KMS-11 (cell line): ENCODE measurements around the gene RETSAT.
"Not testable (repeated sequence)": the region's sequence is repeated elsewhere in the genome, so short reads cannot be mapped to it uniquely, and the experiment has no call there.

ENCODE experiments used
- H2AFZ ChIP-seq: fragments of 200-600 bp; sonication (generic); 2 replicates; pipeline ENCODE4 v1.6.1; 2016; ENCODE audit warnings: antibody characterized with exemption, mixed run types, low read depth
- H3K27ac ChIP-seq: fragments of 200-600 bp; sonication (generic); 2 replicates; pipeline ENCODE4 v1.6.1; 2016; ENCODE audit warnings: mild to moderate bottlenecking, mixed run types
- H3K27me3 ChIP-seq: fragments of 200-600 bp; sonication (generic); 2 replicates; pipeline ENCODE4 v1.6.1; 2017; ENCODE audit warnings: mild to moderate bottlenecking, low read depth, mixed run types, moderate library complexity; ENCODE audit not compliant: insufficient read depth
- H3K36me3 ChIP-seq: fragments of 200-600 bp; sonication (generic); 2 replicates; pipeline ENCODE4 v1.6.1; 2017; ENCODE audit warnings: mild to moderate bottlenecking, mixed run types; ENCODE audit not compliant: insufficient read depth
- H3K4me1 ChIP-seq: fragments of 200-600 bp; sonication (generic); 2 replicates; pipeline ENCODE4 v1.6.1; 2016; ENCODE audit warnings: mild to moderate bottlenecking, low read depth, mixed run types; ENCODE audit not compliant: poor library complexity, severe bottlenecking
- H3K4me2 ChIP-seq: fragments of 200-600 bp; sonication (generic); 2 replicates; pipeline ENCODE4 v1.7.0; 2016; ENCODE audit warnings: mild to moderate bottlenecking, mixed run types
- H3K4me3 ChIP-seq: fragments of 200-600 bp; sonication (generic); IDR thresholded peaks from 2 replicates; pipeline ENCODE4 v1.6.1; 2017; ENCODE audit warnings: low read depth, low read length, mixed read lengths; ENCODE audit not compliant: insufficient read depth
- H3K79me2 ChIP-seq: fragments of 200-600 bp; sonication (generic); 2 replicates; pipeline ENCODE4 v1.6.1; 2016; ENCODE audit warnings: low read depth, mixed run types; ENCODE audit not compliant: insufficient read depth
- H3K9ac ChIP-seq: fragments of 200-600 bp; sonication (generic); 2 replicates; pipeline ENCODE4 v1.6.1; 2016; ENCODE audit warnings: mild to moderate bottlenecking, mixed run types
- H4K20me1 ChIP-seq: fragments of 200-600 bp; sonication (generic); 2 replicates; pipeline ENCODE4 v1.6.1; 2016; ENCODE audit warnings: mild to moderate bottlenecking, mixed run types; ENCODE audit not compliant: insufficient read depth
- TF ChIP-seq, protein P1 (sequence below): fragments of 200-600 bp; sonication (generic); conservative IDR thresholded peaks from 2 replicates; pipeline ENCODE4 v1.6.1; 2017; ENCODE audit warnings: low read depth, mild to moderate bottlenecking, antibody characterized with exemption, low read length, moderate library complexity, mixed read lengths

The RETSAT gene

DNA sequence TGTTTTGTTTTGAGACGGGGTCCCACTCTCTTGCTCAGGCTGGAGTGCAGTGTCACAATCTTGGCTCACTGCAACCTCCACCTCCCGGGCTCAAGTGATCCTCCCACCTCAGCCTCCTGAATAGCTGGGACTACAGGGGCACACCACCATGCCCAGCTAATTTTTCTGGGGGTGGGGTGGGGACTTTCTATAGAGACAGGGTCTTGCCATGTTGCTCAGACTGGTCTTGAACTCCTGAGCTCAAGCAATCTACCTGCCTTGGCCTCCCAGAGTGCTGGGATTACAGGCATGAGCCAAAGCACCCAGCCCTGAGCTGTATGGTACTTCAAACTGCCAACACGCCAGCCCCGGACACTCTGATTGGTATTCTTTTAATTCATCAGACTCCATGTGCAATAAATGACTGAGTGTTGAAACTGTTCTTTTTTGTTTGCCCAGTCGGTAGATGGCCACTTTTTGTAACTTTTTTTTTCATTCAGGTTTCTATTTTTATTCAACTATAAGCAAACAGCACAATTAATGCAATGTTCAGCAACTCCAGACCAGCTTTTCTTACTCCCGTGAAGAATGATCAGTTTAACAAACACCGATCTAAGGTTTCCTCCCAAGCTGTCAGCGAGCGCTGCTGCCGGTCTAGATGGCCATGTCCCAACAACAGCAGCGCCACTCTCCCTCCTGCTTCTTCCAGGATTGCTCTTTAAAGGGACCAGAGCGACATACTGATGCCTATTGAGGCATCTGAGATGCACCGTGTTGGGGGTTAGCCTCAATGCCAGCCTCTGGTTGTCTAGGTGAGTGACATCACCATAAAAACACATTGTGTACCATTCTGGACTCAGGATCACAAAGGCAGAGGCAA, 14.1 kb downstream of the RETSAT start:
- Histone ChIP-seq H3K4me3 (no peak overlapping the region), H3K4me2 (no peak overlapping the region), H3K27me3 (no peaks in the 10 kb centered on the region), H2AFZ (no peak overlapping the region), H3K27ac (no peak overlapping the region), H3K79me2 (no peaks in the 10 kb centered on the region), H4K20me1 (no peaks in the 10 kb centered on the region), H3K36me3 (no peaks in the 10 kb centered on the region), H3K9ac (no peak overlapping the region), H3K4me1 (no peaks in the 10 kb centered on the region)
- TF ChIP-seq, protein P1, sequence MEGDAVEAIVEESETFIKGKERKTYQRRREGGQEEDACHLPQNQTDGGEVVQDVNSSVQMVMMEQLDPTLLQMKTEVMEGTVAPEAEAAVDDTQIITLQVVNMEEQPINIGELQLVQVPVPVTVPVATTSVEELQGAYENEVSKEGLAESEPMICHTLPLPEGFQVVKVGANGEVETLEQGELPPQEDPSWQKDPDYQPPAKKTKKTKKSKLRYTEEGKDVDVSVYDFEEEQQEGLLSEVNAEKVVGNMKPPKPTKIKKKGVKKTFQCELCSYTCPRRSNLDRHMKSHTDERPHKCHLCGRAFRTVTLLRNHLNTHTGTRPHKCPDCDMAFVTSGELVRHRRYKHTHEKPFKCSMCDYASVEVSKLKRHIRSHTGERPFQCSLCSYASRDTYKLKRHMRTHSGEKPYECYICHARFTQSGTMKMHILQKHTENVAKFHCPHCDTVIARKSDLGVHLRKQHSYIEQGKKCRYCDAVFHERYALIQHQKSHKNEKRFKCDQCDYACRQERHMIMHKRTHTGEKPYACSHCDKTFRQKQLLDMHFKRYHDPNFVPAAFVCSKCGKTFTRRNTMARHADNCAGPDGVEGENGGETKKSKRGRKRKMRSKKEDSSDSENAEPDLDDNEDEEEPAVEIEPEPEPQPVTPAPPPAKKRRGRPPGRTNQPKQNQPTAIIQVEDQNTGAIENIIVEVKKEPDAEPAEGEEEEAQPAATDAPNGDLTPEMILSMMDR, result no peak

DNA sequence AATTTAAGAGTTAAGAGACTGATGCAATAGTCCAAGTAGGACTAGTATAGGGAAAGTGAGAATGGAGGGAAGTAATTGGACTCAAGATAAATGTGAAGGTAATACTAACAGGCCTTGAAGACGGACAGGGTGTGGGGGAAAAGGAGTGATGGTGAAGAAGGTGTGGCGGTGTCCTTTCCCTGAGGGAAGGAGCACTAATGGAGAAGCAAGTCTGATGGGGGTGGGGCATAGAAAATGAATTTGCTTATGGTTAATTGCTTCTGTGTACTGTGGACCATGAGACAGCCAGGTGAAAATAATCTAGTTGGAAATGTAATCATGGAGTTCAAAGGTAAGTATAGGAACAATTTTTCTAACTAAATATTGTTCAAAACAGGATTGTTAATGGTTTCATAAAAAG, 19.4 kb downstream of the RETSAT start:
- peaks cover 12% of the 10 kb centered on the region for H3K4me1 ChIP-seq
- no peaks in the 10 kb centered on the region for H3K79me2 ChIP-seq
- no peak overlapping the region for H3K4me2 ChIP-seq
- H3K27ac ChIP-seq, result no peak overlapping the region
- H3K36me3 ChIP-seq, result no peaks in the 10 kb centered on the region
- H3K27me3 ChIP-seq, result no peaks in the 10 kb centered on the region
- TF ChIP-seq, protein P1, result no peak
- H3K9ac ChIP-seq, result no peak overlapping the region
- H4K20me1 ChIP-seq, result no peaks in the 10 kb centered on the region
- H2AFZ ChIP-seq, result no peak overlapping the region
- no peak overlapping the region for H3K4me3 ChIP-seq

DNA sequence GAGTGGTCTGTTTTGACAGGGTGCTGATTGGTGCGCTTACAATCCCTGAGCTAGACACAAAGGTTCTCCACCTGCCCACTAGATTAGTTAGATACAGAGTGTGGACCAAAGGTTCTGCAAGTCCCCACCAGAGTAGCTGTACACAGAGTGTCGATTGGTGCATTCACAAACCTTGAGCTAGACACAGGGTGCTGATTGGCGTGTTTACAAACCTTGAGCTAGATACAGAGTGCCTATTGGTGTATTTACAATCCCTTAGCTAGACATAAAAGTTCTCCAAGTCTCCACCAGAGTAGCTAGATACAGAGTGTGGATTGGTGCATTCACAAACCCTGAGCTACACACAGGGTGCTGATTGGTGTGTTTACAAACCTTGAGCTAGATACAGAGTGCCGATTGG, 20.5 kb downstream of the RETSAT start:
- not testable (repeated sequence) for H3K27me3 ChIP-seq

DNA sequence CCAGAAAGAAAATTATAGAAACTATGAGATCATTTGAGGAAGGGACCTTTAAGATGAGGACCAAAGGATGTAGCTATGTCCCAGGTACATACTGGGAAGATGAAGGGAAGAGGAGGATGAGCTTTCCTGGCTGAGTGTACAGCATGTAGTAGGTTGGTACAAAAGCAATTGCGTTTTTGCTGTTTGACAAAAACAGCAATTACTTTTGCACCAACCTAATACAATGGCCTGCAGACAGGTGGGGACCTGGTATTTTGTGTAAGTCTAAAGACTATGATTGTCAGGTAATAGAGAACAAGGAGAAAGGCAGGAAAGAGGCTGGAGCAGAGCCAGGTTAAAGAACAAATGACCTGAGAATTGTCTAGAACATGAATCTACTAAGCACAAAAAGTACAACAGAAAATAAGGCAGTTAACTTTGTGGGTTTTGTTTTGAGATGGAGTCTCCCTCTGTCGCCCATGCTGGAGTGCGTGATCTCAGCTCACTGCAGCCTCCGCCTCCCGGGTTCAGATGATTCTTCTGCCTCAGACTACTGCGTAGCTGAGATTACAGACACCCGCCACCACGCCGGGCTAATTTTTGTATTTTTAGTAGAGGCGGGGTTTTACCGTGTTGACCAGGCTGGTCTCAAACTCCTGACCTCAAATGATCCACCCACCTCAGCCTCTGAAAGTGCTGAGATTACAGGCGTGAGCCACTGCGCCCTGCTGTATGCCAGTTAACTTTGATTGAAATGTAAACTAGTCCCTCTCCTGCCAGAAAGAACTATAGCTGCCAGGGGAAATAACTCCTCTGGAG, 23.3 kb downstream of the RETSAT start:
- H3K4me3 ChIP-seq, result peak overlapping the region; percentile 50
- 0 out of 2 replicates have a peak, but pooled peaks cover 6% of the 10 kb centered on the region for H4K20me1 ChIP-seq
- TF ChIP-seq, protein P1, result no peak
- peak overlapping the region; percentile 3; the same call in 1 of the 2 replicates for H3K4me2 ChIP-seq
- peaks cover 16% of the 10 kb centered on the region for H3K79me2 ChIP-seq
- H3K27me3 ChIP-seq, result no peaks in the 10 kb centered on the region
- H3K9ac ChIP-seq, result no peak overlapping the region
- H3K27ac ChIP-seq, result peak overlapping the region; percentile 21; the same call in 1 of the 2 replicates
- peak overlapping the region; percentile 15; the same call in 1 of the 2 replicates for H2AFZ ChIP-seq
- peaks cover 33% of the 10 kb centered on the region for H3K4me1 ChIP-seq
- H3K36me3 ChIP-seq, result no peaks in the 10 kb centered on the region; the same call in 1 of the 2 replicates

More for the DNA sequence above, 20.5 kb downstream of the RETSAT start:
- not testable (repeated sequence) for H3K79me2 ChIP-seq, H3K4me2 ChIP-seq, H3K4me3 ChIP-seq, H3K36me3 ChIP-seq, H3K27ac ChIP-seq, H4K20me1 ChIP-seq, H2AFZ ChIP-seq, H3K9ac ChIP-seq
- H3K4me1 ChIP-seq, result peaks cover 20% of the 10 kb centered on the region

DNA sequence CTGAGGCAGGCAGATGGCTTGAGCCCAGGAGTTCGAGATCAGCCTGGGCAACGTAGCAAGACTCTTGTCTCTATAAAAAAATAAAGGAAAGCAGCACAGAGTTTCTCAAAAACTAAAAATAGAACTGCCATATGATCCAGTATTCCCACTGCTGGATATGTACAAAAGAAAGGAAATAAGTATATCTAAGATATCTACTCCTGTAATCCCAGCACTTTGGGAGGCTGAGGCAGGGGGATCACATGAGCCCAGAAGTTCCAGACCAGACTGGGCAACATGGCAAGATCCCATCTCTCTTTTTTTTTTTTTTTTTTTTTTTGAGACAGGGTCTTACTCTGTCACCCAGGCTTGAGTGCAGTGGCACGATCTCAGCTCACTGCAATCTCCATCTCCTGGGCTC, 24.6 kb downstream of the RETSAT start:
- not testable (repeated sequence) for H3K4me2 ChIP-seq, H3K27ac ChIP-seq, H3K4me3 ChIP-seq, H3K36me3 ChIP-seq, H3K27me3 ChIP-seq, H3K9ac ChIP-seq, H2AFZ ChIP-seq, H4K20me1 ChIP-seq
- Histone ChIP-seq H3K4me1 (peaks cover 47% of the 10 kb centered on the region), H3K79me2 (peaks cover 30% of the 10 kb centered on the region)
